ENCODE data around the gene HARS2. TPM values are rescaled to one million over a fixed set of nuclear protein-coding genes. Genes with fewer than 3 reads are reported as not detected.

The HARS2 gene
- total and polyA plus RNA-seq, 10 of the 15 experiments (the other 5 are each of a cell fraction or from before 2014, with no cell fraction given) = 9.3 to 34.3 (median 24.8) TPM

- no peak overlapping the region for H2AFZ ChIP-seq (ENCODE audit: control insufficient read depth, low read depth, low read length)
- ChIA-PET CTCF (interaction anchor here (1.1 to 1.5 kb wide), 2 partner anchors 10 to 302 kb away, joined by 3 to 5 read pairs; partner anchors contain the start of gene WDR55), RAD21 (ENCODE audit: unreplicated experiment) (interaction anchor here (0.8 kb wide), 1 partner anchor 46 kb away, joined by 3 read pairs; no protein-coding TSS in a partner anchor), SMC1A (ENCODE audit: uncharacterized antibody, unreplicated experiment) (no interaction called here), POLR2A (interaction anchor here (1.1 kb wide), 1 partner anchor 9 kb away, joined by 3 read pairs; no protein-coding TSS in a partner anchor)
- DNase-seq (ENCODE audit: low read depth, low spot score) = no peak
- H3K27ac ChIP-seq (ENCODE audit: control insufficient read depth, insufficient read depth) = no peak overlapping the region
- intact Hi-C loops (cut with micrococcal nuclease; ENCODE audit: unreplicated experiment) (no loop called here), in situ Hi-C loops (cut with MboI) (no loop called here)
- ATAC-seq = no peak; the same call in 2 of the 3 replicates
- no peak for FAIRE-seq
- 66% methylated on average over 2 of the region's 2 CpGs for WGBS (ENCODE audit: insufficient coverage, insufficient replicate concordance, low lambda C conversion rate, missing lambda C conversion rate)
- no peak overlapping the region for H3K9ac ChIP-seq (ENCODE audit: control insufficient read depth, insufficient read depth, low read length)
- BruUV-seq (replicated peaks) = TSS peak; percentile 70
- no peak overlapping the region for H3K4me3 ChIP-seq
- TF ChIP-seq MYC (IDR thresholded peaks at IDR 0.05; ENCODE audit: insufficient read depth, insufficient read length, insufficient replicate concordance, low read length, severe bottlenecking) (no peak), RFX5 (IDR thresholded peaks at IDR 0.05; ENCODE audit: low read depth, low read length) (no peak), HDAC6 (IDR thresholded peaks at IDR 0.05; ENCODE audit: unreplicated experiment) (no peak), ZNF24 (IDR thresholded peaks at IDR 0.05) (no peak), ESRRA (IDR thresholded peaks at IDR 0.05; ENCODE audit: low read length) (no peak)
- no peaks in the 10 kb centered on the region for H3K9me3 ChIP-seq (replicated peaks; ENCODE audit: control insufficient read depth, insufficient read depth, low read length)
- H3K79me2 ChIP-seq (ENCODE audit: control insufficient read depth, insufficient read depth, low read length) = no peaks in the 10 kb centered on the region
- peaks cover 28 to 31% of the 10 kb centered on the region in 2 experiments for H3K36me3 ChIP-seq (ENCODE audit: control insufficient read depth in 2 of 2, insufficient read depth in 2 of 2, low read length in 1 of 2)
- H4K20me1 ChIP-seq (ENCODE audit: control insufficient read depth, insufficient read depth) = no peaks in the 10 kb centered on the region; the same call in 1 of the 2 replicates
- H3K4me2 ChIP-seq (ENCODE audit: control insufficient read depth, insufficient read depth) = no peak overlapping the region
- no peaks in the 10 kb centered on the region for H3K27me3 ChIP-seq (replicated peaks in 1 of 2; ENCODE audit: control insufficient read depth in 2 of 2, insufficient read depth in 2 of 2, low read length in 1 of 2)
- H3K4me1 ChIP-seq (ENCODE audit: control insufficient read depth, insufficient read depth, low read length) = no peaks in the 10 kb centered on the region
Measured at GRCh38 chr5:140674211-140674610, 17.0 kb upstream of the HARS2 start.

GRCh38 chr5:140674629-140675028 lies 16.6 kb upstream of the HARS2 start:
- H3K4me1 ChIP-seq (ENCODE audit: control insufficient read depth, insufficient read depth, low read length) = no peaks in the 10 kb centered on the region
- 100% methylated on average over 4 of the region's 4 CpGs for WGBS (ENCODE audit: insufficient coverage, insufficient replicate concordance, low lambda C conversion rate, missing lambda C conversion rate)
- no peak overlapping the region for H3K9ac ChIP-seq (ENCODE audit: control insufficient read depth, insufficient read depth, low read length)
- intact Hi-C loops (cut with micrococcal nuclease; ENCODE audit: unreplicated experiment) (no loop called here), in situ Hi-C loops (cut with MboI) (no loop called here)
- DNase-seq (ENCODE audit: low read depth, low spot score) (no peak), ATAC-seq (no peak), FAIRE-seq (no peak)
- ChIA-PET CTCF (interaction anchor here (0.6 to 1.5 kb wide), 6 partner anchors 10 to 302 kb away, joined by 3 to 5 read pairs (median 3); partner anchors contain the start of genes HARS1, HARS2, IK and NDUFA2), SMC1A (ENCODE audit: uncharacterized antibody, unreplicated experiment) (interaction anchor here (1.0 kb wide), 1 partner anchor 9 kb away, joined by 3 read pairs; no protein-coding TSS in a partner anchor), RAD21 (ENCODE audit: unreplicated experiment) (interaction anchor here (0.8 to 0.9 kb wide), 2 partner anchors 36 to 46 kb away, joined by 3 to 6 read pairs; no protein-coding TSS in a partner anchor), POLR2A (interaction anchor here (0.7 to 1.1 kb wide), 2 partner anchors 9 to 273 kb away, joined by 3 to 4 read pairs; partner anchors contain the start of gene ANKHD1)
- H3K4me2 ChIP-seq (ENCODE audit: control insufficient read depth, insufficient read depth) = no peak overlapping the region
- BruUV-seq (replicated peaks) = no TSS peak
- H3K79me2 ChIP-seq (ENCODE audit: control insufficient read depth, insufficient read depth, low read length) = no peaks in the 10 kb centered on the region
- no peak overlapping the region for H2AFZ ChIP-seq (ENCODE audit: control insufficient read depth, low read depth, low read length)
- peaks cover 26 to 31% of the 10 kb centered on the region in 2 experiments for H3K36me3 ChIP-seq (ENCODE audit: control insufficient read depth in 2 of 2, insufficient read depth in 2 of 2, low read length in 1 of 2)
- H3K4me3 ChIP-seq = no peak overlapping the region
- H3K27me3 ChIP-seq (replicated peaks in 1 of 2; ENCODE audit: control insufficient read depth in 2 of 2, insufficient read depth in 2 of 2, low read length in 1 of 2) = no peaks in the 10 kb centered on the region
- no peaks in the 10 kb centered on the region; the same call in 1 of the 2 replicates for H4K20me1 ChIP-seq (ENCODE audit: control insufficient read depth, insufficient read depth)
- no peak for TF ChIP-seq HSF1 (IDR thresholded peaks at IDR 0.05; ENCODE audit: low read depth, low read length)
- no peak for TF ChIP-seq TBL1XR1 (IDR thresholded peaks at IDR 0.05; ENCODE audit: low read depth, low read length)
- TF ChIP-seq STAT3 (IDR thresholded peaks at IDR 0.05; ENCODE audit: low read depth, low read length) = no peak
- peak; percentile 28; the same call in 1 of the 2 replicates for TF ChIP-seq POLR2A (IDR thresholded peaks at IDR 0.05; ENCODE audit: low read depth, low read length)
- no peaks in the 10 kb centered on the region for H3K9me3 ChIP-seq (replicated peaks; ENCODE audit: control insufficient read depth, insufficient read depth, low read length)
- no peak overlapping the region for H3K27ac ChIP-seq (ENCODE audit: control insufficient read depth, insufficient read depth)

Measured in GM12878 (cell line).